Measurements from ENCODE around the gene CAMK4.
"Not testable (repeated sequence)": the region's sequence is repeated elsewhere in the genome, so short reads cannot be mapped to it uniquely, and the experiment has no call there.

CAMK4 gene

DNA sequence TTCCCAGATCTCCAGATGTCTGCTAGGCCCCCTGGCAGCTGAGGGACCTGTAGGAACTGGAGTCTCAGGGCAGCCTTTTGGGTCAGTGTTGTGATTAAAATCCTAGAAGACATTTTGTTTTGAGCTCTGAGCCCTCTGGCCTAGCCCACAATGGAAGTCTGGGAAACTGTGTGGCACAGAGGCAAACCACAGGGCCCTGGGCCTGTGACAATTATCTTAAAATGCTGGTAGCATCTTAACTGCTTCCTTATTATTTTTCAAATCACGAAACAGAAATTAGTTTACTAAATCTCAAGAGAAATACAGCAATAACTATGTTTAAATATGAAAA lies 162.6 kb downstream of the CAMK4 start:
- no peak for DNase-seq

DNA sequence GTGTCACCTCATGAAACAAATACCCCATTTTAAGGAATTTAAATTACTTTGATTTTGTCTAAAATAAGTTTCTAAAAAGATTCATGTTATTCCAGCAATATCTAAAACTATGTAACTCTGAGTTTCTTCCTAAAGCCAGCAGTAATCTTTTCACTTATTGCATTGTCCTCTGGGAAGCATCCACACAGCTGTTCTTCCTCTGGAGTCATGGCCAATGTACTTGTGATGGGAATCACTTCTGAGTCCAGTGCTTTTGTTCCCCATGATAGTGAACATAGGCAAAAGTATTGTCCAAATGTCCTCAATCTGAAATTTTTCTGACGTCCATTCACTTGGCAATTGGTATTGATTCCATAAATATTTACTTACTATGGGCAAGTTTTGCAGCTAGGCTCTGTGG lies 163.2 kb downstream of the CAMK4 start:
- no peak for DNase-seq

DNA sequence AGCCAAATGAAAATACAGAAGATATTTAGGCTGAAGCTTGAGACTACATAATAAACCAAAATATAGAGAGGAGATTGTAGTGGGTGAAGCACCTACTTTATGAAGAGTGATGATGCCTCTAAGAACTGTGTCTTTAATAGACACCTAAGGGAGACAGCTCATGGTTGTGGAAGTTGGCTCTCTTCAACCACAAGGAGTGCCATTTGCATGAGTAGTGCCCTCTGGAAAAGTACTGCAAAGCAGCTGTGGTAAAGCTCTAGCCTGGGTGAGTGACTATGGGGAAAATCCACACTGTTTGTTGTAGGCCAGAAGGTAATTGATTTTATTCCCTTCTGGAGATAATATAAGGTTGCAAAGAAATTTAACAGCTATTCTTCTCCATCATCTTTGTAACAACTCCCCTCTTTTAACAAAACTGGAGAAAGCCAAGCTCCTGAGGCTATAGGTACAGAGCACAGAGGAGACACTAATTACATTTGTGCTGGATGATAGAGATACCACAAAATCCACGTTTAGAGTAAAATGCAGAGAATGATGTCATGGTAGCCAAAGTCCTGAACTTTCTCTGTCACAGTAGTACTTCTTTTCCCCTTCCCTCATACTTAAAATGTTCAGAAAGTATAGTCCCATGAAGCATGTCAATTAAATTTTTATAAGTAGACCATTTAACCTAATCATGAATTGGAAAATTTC lies 165.4 kb downstream of the CAMK4 start:
- DNase-seq, result no peak

DNA sequence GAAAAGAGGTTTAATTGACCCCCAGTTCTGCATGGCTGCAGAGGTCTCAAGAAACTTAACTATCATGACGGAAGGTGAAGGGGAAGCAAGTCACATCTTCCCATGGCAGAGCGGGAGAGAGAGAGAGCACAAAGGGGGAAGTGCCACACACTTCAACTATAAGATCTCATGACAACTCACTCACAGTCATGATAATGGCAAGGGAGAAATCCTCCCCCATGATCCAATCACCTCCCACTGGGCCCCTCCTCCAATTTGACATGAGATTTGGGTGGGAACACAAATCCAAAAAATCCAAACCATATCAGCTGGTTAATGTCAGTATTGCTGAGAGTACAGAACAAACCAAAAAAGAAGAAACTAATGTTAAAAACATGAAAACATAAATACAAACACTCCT lies 168.0 kb downstream of the CAMK4 start:
- DNase-seq, result no peak

DNA sequence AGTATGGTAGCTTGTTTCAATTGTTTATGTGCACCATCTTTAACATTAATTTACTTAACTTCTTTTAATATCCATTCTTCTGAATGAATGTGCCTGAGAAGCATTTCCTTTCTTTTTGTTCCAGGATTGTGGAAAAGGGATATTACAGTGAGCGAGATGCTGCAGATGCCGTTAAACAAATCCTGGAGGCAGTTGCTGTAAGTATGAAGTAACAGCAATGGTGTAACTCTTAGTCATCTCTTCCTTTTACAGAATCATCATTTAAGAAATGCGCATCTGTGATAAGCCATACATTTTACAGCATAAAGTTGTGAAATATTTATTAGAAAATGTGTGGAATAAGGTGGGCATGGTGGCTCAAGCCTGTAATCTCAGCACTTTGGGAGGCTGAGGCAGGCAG lies 170.4 kb downstream of the CAMK4 start:
- DNase-seq, result no peak

DNA sequence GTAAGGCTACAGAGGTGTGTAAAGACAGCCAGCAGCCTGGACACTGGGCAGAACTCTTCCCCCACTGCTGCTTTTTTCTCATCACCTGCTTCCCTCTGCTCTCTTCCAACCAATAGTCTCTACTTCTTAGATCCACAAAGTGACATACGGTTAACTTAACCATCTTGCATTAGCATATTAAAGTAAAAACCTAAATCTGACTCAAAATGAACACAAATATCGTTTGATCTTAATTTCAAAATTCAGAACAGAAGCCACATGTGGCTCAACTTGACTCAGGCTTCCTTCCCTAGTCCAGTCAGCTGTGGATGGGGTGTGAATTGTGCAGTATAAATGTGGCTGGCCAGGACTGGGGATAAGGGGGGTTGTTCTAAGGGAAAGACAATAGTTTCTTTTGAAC lies 173.8 kb downstream of the CAMK4 start:
- no peak for DNase-seq

DNA sequence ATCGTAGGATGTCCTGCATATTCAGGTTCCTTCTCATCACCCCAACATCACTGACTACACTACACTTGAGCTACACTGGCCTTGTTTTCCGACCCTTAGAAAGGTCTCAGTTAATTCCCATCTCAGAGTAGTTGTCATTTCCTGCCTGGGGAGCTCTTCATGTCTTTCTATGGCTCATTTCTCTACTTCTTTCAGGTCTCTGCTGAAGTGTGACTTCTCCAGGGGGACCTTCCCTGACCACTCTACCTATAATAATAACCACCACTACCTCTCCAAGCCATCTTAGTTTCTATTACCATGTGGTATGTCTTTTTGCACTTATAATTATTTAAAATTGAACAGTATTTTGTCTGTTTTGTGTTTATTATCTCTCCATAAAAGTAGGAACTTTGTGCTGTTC lies 174.9 kb downstream of the CAMK4 start:
- DNase-seq, result no peak

DNA sequence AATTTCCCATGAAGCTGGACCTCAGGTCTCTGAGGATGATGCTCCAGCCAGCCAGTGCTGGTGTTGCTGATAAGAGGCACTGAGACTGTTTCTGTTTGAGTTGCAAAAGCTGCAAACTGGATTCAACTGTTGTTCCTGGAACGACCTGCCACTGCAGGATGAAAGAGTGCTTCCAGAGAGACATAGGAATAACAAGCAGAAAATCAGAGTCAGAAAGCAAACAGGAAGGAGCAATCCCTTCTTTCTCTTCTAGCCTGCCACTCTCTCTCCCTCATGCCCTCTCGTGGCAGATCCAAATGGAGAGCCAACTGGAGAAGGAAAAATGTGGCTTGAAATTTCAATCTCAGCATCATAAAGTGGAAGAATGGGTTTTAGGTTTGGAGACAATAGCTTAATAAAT lies 177.7 kb downstream of the CAMK4 start:
- no peak for DNase-seq

DNA sequence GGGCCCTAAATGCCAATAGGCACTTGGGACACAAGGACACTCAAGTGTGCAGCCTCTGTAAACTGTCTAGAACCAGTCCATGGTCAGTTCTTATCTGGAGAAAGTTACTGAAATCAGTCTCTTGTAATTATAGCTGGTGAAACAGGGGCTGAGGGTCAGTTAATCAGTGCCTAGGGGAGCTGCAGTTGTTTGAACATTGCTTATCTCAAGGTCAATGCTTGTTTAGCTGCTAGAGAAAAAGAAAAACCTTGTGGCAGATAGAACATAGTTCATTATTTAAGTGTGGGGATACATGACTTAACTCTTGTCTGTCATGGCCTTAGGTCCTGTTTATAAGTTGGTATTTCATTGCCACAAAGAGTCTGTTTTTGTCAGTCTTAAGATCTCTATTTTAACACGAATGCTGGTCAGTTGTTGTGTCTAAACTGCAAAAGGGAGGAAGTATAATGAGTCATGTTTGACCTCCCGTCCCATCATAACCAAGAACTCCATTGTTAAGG lies 180.1 kb downstream of the CAMK4 start:
- no peak for DNase-seq

DNA sequence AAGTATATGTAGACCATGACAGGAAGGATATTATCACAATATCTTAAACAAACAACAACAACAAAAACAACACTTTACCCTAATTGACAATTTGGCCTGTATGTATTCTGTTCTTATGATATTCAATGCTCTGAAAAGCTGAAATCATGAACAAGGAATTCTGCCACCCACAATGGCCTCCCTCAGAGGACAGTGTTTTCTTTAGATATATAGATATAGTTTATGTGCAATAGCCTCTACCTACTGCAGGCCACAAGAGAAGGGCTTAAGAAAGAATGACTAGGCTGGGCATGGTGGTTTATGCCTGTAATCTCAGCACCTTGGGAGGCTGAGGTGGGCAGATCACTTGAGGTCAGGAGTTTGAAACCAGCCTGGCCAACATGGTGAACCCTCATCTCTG lies 183.4 kb downstream of the CAMK4 start:
- no peak for DNase-seq

DNA sequence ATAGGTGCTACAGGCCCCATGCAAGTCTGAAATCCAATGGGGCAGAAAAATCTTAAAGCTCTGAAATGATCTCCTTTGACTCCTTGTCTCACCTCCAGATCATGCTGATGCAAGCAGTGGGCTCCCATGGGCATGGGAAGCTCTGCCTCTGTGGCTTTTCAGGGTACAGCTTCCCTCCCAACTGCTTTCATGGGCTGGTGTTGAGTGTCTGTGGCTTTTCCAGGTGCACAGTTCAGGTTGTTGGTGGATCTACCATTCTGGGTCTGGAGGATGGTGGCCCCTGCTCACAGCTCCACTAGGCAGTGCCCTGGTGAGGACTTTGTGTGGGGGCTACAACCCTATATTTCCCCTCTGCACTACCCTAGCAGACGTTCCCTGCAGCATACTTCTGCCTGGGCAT lies 184.6 kb downstream of the CAMK4 start:
- DNase-seq, result no peak

DNA sequence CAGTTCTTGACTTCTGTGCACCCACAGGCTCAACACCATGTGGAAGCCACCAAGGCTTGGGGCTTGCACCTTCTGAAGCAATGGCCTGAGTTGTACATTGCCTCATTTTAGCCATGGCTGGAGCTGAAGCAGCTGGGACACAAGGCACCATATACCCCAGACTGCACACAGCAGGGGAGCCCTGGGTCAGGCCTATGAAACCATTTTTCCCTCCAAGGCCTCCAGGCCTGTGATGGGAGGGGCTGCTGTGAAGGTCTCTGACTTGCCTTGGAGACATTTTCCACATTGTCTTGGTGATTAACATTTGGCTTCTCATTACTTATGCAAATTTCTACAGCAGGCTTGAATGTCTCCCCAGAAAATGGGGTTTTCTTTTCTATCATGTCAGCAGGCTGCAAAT lies 185.1 kb downstream of the CAMK4 start:
- not testable (repeated sequence) for DNase-seq

DNA sequence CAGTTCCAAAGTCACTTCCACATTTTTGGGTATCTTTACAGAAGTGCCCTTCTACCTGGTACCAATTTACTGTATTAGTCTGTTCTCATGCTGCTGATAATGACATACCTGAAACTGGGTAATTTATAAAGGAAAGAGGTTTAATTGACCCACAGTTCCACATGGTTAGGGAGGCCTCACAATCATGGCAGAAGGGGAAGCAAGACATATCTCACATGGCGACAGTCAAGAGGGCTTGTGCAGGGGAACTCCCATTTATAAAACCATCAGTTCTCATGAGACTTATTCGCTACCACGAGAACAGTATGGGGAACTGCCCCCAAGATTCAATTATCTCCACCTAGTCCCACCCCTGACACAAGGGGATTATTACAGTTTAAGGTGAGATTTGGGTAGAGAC lies 185.9 kb downstream of the CAMK4 start:
- DNase-seq, result not testable (repeated sequence)

DNA sequence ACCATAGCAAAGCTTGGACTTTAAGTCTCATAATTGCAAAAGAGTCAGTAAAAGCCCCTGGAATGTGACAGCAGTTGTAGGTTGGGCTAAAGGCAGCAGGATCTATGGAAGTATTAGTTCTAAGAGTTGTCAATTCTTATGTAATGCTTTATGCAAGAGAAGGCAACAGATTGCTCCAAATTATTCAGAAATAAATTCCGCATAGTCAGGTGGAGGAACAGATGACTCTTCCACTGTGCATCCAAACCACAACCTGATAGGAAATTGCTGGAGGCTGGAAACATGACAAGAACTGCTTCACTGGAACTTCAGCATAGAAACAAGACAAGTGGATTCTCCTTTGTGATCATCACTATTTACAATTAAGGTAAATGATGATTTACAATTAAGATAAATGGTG lies 187.1 kb downstream of the CAMK4 start:
- no peak for DNase-seq

DNA sequence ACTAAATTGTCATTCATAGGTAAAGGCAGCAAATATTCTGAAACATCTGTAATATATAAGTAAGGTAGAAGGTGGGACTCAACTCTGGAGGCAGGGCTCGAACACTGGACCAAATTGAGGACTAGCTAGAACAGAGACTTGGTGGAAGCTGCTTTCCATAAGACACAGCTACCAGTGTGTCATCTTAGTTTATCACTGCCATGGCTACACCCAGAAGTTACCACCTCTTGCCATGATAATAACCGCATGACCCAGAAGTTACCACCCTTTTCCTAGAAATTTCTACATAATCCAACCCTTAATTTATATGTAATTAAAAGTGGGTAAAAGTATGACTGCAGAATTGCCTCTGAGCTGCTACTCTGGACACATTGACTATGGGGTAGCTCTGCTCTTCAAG lies 188.4 kb downstream of the CAMK4 start:
- no peak for DNase-seq

DNA sequence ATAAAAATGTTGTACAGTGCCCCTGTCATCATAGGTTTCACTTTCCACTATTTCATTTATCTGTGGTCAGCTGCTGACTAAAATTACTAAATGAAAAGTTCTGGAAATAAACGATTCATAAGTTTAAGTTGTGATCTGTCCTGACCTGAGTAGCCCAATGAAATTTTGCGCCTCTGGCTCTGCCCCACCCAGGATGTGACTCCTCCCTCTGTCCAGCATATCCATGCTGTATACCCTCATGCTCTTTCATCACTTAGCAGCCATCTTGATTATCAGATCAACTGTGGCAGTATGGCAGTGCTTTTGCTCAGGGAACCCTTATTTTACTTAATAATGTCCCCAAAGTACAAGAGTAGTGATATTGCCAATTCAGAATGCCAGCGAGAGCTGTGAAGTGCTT lies 190.9 kb downstream of the CAMK4 start:
- peak; percentile 4 for DNase-seq

DNA sequence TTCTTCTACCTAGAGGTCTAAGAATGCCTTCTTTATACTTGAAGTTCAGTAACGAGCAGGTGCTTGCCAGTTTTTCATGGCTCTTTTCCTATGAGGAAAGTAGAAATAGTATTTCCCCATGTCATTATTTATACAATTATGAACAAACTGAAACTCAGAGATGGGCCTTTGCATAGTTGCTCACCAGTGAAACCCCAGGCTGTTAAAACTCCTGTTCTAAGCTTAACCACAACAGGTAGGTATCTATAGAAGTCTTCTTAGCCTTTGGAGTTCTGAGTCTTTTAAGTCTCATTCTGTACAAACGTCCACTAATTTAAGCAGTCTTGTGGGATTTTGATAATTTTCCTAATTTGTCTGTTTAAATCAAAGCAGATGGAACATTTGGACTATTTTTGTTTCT lies 198.1 kb downstream of the CAMK4 start:
- DNase-seq, result no peak

DNA sequence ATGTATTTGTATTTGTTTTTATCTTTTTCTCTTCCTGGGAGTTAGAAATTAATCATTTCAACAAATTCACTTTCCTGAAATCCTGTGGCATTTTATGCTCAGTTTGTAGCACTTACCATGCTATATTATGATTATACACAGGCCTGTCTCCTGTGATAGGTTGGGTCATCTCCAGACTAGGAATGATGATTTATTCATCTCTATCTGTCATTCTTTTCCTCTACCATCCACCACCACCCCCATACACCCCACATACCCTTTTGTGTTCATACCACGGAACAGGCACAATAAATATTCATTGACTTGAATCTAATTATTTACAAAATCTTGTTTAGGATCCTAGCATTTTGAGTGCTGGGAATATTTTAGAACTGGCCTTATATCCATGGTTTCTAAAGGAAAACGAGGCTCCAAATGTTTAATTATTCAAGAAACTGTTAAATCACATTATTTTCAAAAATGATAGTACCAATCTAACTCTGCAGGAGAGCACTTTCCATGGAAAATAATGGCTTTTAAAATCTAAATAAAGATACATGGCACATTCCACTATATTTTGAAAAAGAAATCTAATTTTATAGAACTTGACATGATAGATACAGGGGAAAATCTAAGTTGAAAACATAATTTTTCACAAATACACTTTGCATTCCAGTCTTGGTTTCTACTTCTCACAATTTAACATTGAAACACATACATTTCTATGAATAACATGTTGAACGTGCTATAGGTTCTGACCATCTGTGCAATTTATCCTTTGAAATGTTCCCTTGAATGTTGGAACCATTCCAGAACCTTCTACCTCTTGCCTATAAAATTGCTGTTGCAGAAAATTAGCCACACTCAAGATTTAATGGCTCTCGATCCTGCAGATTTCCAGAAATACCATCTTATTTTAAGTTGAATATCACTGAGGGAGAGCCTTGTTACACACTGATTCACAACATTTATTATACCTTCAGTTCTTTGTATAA lies 198.8 kb downstream of the CAMK4 start:
- no peak for DNase-seq

DNA sequence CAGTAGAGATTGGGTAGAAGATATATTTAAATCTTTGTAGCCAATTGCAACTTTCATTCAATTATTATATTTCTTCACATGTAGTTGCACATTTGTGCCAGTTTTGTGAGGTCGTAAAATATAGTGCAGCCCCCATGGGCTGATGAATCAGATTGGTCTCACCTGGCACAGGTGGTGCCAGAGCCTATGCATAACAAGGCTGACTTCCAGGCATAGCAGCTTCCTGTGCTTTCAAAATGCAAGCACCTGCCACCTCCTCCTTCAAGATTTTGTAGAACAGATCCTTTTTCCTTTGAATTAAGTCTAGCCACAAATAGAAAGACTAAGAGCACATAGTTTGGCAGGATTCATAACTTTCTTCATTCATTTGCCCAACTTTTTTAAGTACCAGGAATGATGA lies 201.0 kb downstream of the CAMK4 start:
- DNase-seq, result no peak

DNA sequence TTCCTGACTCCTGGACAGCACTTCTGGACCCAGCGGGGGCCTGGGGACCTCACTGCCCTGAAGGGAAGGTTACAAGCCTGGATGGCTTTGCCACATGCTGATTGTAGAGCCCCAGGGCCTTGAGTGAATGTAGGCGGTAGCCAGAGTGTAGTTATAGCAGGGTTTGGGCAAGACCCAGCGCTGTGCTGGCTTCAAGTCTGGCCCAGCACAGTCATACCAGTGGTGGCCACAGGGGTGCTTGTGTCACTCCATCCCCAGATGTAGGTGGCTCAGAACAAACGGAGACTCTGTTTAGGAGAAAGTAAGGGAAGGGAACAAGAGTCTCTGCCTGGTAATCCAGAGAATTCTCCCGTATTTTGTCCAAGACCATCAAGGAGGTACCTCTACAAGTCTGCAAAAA lies 203.6 kb downstream of the CAMK4 start:
- DNase-seq, result no peak

DNA sequence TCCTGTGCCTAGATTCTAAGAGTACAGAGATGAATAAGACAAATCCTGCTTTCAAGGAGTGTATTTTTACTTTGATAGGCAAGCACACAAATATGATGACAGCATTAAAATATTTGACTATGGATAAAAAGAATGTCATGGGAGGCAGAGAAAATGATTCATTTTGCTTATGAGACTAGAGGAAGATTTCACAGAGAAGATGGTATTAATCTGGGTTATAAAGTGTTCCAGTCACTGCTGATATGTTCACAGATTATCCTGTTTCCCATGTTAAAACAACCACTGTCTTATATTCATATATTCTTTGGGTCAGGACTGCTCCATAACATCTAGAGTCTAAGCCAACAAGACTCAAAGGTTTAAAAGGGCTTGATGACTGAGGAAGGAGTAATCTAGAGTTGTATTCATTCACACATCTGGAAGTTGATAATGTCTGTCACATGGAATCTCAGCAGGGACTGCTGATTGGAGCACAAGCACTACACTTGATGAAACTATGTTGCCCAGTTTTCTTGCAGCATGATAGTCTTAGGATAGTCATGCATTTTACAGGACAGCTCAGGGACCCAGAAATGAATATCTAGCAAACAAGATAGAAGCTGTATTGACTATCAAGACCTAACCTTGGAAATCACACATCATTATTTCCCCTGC lies 208.8 kb downstream of the CAMK4 start:
- no peak for DNase-seq

DNA sequence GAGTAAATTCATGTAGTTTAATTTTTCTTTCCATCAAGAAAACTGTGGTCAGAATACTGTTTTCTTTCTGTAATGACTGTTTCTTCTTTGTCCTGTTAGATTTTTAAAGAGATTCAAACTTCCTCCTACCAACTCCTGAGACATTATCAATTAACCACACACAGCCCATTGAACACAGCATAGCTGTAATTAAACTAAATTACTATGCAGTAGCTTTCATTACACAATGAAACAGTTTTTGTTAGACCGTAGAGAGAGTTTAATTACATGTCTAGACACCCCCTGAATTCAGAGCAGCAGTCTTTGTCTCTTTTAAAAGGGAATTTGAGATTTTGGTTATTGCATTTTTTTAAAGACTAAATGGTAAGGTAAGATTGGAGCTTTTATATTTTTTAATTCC lies 210.6 kb downstream of the CAMK4 start:
- no peak for DNase-seq

DNA sequence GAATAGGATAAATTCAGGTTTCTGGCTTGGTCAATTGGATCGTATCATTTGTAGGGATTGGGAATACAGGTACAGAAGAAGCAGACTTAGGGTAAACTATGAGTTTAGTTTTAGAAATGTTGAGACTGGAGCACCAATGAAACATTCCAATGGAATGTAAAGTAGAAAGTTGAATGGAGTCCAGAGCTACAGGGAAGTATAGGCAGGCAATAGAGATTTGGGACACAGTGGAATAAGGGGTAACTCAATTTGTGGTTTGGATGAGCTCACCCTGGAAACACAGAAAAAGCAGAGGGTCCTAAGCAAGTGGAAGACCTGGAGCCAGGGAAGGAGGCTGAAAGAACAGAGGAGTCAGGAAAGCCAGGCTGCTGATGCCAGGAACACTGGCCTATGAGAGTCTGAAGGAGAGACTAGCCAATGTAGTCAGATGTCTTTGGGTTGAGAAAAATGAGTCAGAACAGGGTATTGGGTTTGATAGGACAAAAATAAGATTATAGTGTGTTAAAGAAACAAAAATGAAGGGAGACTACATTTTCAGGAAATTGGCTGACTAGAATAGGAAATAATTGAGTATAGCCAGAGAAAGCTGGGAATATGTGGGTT lies 215.4 kb downstream of the CAMK4 start:
- no peak for DNase-seq

All from suppressor macrophage treated with lipopolysaccharide for 4 hours (primary cell).